IMR-90 (cell line): ENCODE results near the gene XIAP. TPM values are rescaled to one million over a fixed set of nuclear protein-coding genes. Genes with fewer than 3 reads are reported as not detected.

ENCODE experiments used
- ATAC-seq: fragments of 200-7000 bp; cut with Tn5 transposase; 2 replicates; pipeline ENCODE4 v1.9.1; 2020; ENCODE audit warnings: low read depth, mild to moderate bottlenecking, moderate library complexity
- BruUV-seq: library from RNA; stranded (reverse); fragments of 400-500 nt; replicated peaks from 2 replicates; lab custom pipeline; 2021; lab: Mats Ljungman, UMichigan
- CTCF ChIA-PET: fragments of 300-600 bp; formaldehyde crosslinking; extraction: SDS; loops from one replicate; lab custom pipeline; 2021; ENCODE audit warnings: antibody characterized with exemption; lab: Yijun Ruan, JAX
- POLR2A ChIA-PET: fragments of 300-600 bp; sonication (Branson Sonifier 250); formaldehyde crosslinking; loops from one replicate; lab custom pipeline; 2022; ENCODE audit warnings: antibody characterized with exemption; ENCODE audit not compliant: unreplicated experiment; lab: Charles Lee
- DNase-seq: peaks from one replicate; pipeline ENCODE4 v3.0.0; 2013
- H2AFZ ChIP-seq: replicated peaks from 2 replicates; pipeline ENCODE3; 2013; ENCODE audit warnings: low read length, mild to moderate bottlenecking; ENCODE audit not compliant: poor library complexity
- H2AK5ac ChIP-seq: 2 replicates; pipeline ENCODE4 v1.6.1; 2013; ENCODE audit warnings: low read depth, low read length, inconsistent platforms
- H2AK9ac ChIP-seq: replicated peaks from 2 replicates; pipeline ENCODE3; 2013; ENCODE audit warnings: mild to moderate bottlenecking, low read depth, low read length, moderate library complexity; ENCODE audit not compliant: poor library complexity
- H2BK120ac ChIP-seq: 2 replicates; pipeline ENCODE4 v1.6.1; 2013; ENCODE audit warnings: low read depth, low read length, inconsistent platforms
- H2BK15ac ChIP-seq: 3 replicates; pipeline ENCODE4 v1.6.1; 2013; ENCODE audit warnings: low read depth, low read length, inconsistent platforms
- H2BK20ac ChIP-seq: 2 replicates; pipeline ENCODE4 v1.6.1; 2013; ENCODE audit warnings: low read depth, mild to moderate bottlenecking, inconsistent platforms, low read length, moderate library complexity
- H2BK5ac ChIP-seq: 2 replicates; pipeline ENCODE4 v1.6.1; 2013; ENCODE audit warnings: mild to moderate bottlenecking, low read depth, low read length, inconsistent platforms; ENCODE audit not compliant: poor library complexity, severe bottlenecking
- H3K14ac ChIP-seq: replicated peaks from 2 replicates; pipeline ENCODE4 v1.6.1; 2013; ENCODE audit warnings: low read depth, low read length, inconsistent platforms
- H3K18ac ChIP-seq: 2 replicates; pipeline ENCODE4 v1.6.1; 2013; ENCODE audit warnings: low read depth, low read length, control low read depth
- H3K23ac ChIP-seq: 2 replicates; pipeline ENCODE4 v1.6.1; 2013; ENCODE audit warnings: low read depth, low read length, inconsistent platforms
- H3K27ac ChIP-seq: 2 replicates; pipeline ENCODE4 v1.5.1; 2013; ENCODE audit warnings: mild to moderate bottlenecking, control low read depth, low read length; ENCODE audit not compliant: insufficient read depth
- H3K27me3 ChIP-seq: 2 replicates; pipeline ENCODE4 v1.6.1; 2013; ENCODE audit warnings: low read length; ENCODE audit not compliant: control insufficient read depth, insufficient read depth
- H3K36me3 ChIP-seq: 2 replicates; pipeline ENCODE4 v1.6.1; 2013; ENCODE audit warnings: low read length, mixed read lengths; ENCODE audit not compliant: control insufficient read depth, insufficient read depth
- H3K4ac ChIP-seq: 2 replicates; pipeline ENCODE4 v1.6.1; 2013; ENCODE audit warnings: low read depth, low read length, inconsistent platforms
- H3K4me1 ChIP-seq: 2 replicates; pipeline ENCODE4 v1.6.1; 2013; ENCODE audit warnings: low read length, mixed read lengths; ENCODE audit not compliant: control insufficient read depth, insufficient read depth
- H3K4me2 ChIP-seq: 2 replicates; pipeline ENCODE4 v1.6.1; 2013; ENCODE audit warnings: low read depth, mild to moderate bottlenecking, control low read depth, low read length, moderate library complexity
- H3K4me3 ChIP-seq: 2 replicates; pipeline ENCODE4 v1.5.1; 2013; ENCODE audit warnings: low read depth, mild to moderate bottlenecking, control low read depth, low read length, moderate library complexity; ENCODE audit not compliant: insufficient read depth
- H3K56ac ChIP-seq: 2 replicates; pipeline ENCODE4 v1.6.1; 2013; ENCODE audit warnings: low read length, inconsistent platforms; ENCODE audit not compliant: insufficient read depth; ENCODE audit errors: extremely low read depth
- H3K79me1 ChIP-seq, 2 experiments: 2 replicates each; pipeline ENCODE4 v1.6.1; 2013; ENCODE audit warnings: low read length in 2 of 2, inconsistent platforms in 1 of 2, low read depth in 1 of 2
- H3K9ac ChIP-seq: 2 replicates; pipeline ENCODE4 v1.6.1; 2013; ENCODE audit warnings: low read depth, low read length, control low read depth
- H3K9me1 ChIP-seq: 2 replicates; pipeline ENCODE4 v1.6.1; 2013; ENCODE audit warnings: low read length, inconsistent platforms; ENCODE audit not compliant: insufficient read depth
- H3K9me3 ChIP-seq: 2 replicates; pipeline ENCODE4 v1.6.1; 2013; ENCODE audit warnings: low read length; ENCODE audit not compliant: control insufficient read depth, insufficient read depth
- H4K20me1 ChIP-seq: 2 replicates; pipeline ENCODE4 v1.6.1; 2013; ENCODE audit warnings: low read length, inconsistent platforms; ENCODE audit not compliant: insufficient read depth
- H4K5ac ChIP-seq: 2 replicates; pipeline ENCODE4 v1.6.1; 2013; ENCODE audit warnings: mild to moderate bottlenecking, low read depth, low read length, control low read depth
- H4K8ac ChIP-seq, 2 experiments: 2 replicates each; pipeline ENCODE4 v1.6.1; 2013; ENCODE audit warnings: low read depth in 2 of 2, low read length in 2 of 2, control low read depth in 1 of 2, inconsistent platforms in 1 of 2
- H4K91ac ChIP-seq: 2 replicates; pipeline ENCODE4 v1.6.1; 2013; ENCODE audit warnings: low read depth, low read length, inconsistent platforms; ENCODE audit not compliant: insufficient read depth
- BHLHE40 ChIP-seq: fragments of 150-350 bp; IDR thresholded peaks from 2 replicates; pipeline ENCODE4 v1.6.1; 2016; ENCODE audit warnings: mild to moderate bottlenecking, low read depth, low read length
- CEBPB ChIP-seq: IDR thresholded peaks from 2 replicates; pipeline ENCODE4 v1.6.1; 2012; ENCODE audit warnings: low read depth, low read length, improper control_type of control experiment
- CHD1 ChIP-seq: IDR thresholded peaks from 2 replicates; pipeline ENCODE4 v1.6.1; 2012; ENCODE audit warnings: low read depth, low read length, improper control_type of control experiment
- FOS ChIP-seq: fragments of 150-350 bp; IDR thresholded peaks from 2 replicates; pipeline ENCODE4 v1.6.1; 2016; ENCODE audit warnings: low read depth, low read length
- MAZ ChIP-seq: IDR thresholded peaks from 2 replicates; pipeline ENCODE4 v1.6.1; 2012; ENCODE audit warnings: low read depth, mild to moderate bottlenecking, low read length, improper control_type of control experiment, moderate library complexity, borderline replicate concordance
- MXI1 ChIP-seq: IDR thresholded peaks from 2 replicates; pipeline ENCODE4 v1.6.1; 2012; ENCODE audit warnings: low read depth, mild to moderate bottlenecking, low read length, moderate library complexity, borderline replicate concordance
- NFE2L2 ChIP-seq: fragments of 150-350 bp; IDR thresholded peaks from 2 replicates; pipeline ENCODE4 v1.6.1; 2016; ENCODE audit warnings: low read depth, mild to moderate bottlenecking, low read length
- POLR2A ChIP-seq: IDR thresholded peaks from 2 replicates; pipeline ENCODE4 v1.6.1; 2012; ENCODE audit warnings: mild to moderate bottlenecking, low read depth, low read length
- RCOR1 ChIP-seq: IDR thresholded peaks from 2 replicates; pipeline ENCODE4 v1.6.1; 2012; ENCODE audit warnings: mild to moderate bottlenecking, low read length, improper control_type of control experiment; ENCODE audit not compliant: insufficient replicate concordance
- RFX5 ChIP-seq: IDR thresholded peaks from 2 replicates; pipeline ENCODE4 v1.8.0; 2012; ENCODE audit warnings: low read depth, mild to moderate bottlenecking, low read length, moderate library complexity
- SMC3 ChIP-seq: fragments of 150-350 bp; IDR thresholded peaks from 2 replicates; pipeline ENCODE4 v1.6.1; 2016; ENCODE audit warnings: low read depth, mild to moderate bottlenecking, antibody characterized with exemption, low read length, moderate library complexity
- WGBS, 2 experiments: methylation state at CpG; one replicate each; pipeline versions ENCODE4 v1.1.5 to v1.1.7; 2013; ENCODE audit warnings: missing lambda C conversion rate in 2 of 2; ENCODE audit not compliant: insufficient read length in 1 of 2; ENCODE audit errors: extremely low coverage in 2 of 2; 5-methylcytosine and 5-hydroxymethylcytosine counted together
- dilution Hi-C: fragments of 300-500 bp; cut with HindIII; formaldehyde crosslinking; loops from one replicate; pipeline ENCODE4 v1.14.3; 2018; ENCODE audit warnings: low sequenced_read_pairs; ENCODE audit not compliant: unreplicated experiment
- in situ Hi-C: fragments of 300-500 bp; cut with MboI; formaldehyde crosslinking; loops from 3 replicates; pipeline ENCODE4 v1.14.3; 2019; ENCODE audit warnings: low sequenced_read_pairs, inconsistent platforms, mixed read lengths
- intact Hi-C: fragments of 100-400 bp; cut with micrococcal nuclease; formaldehyde crosslinking; loops from 2 replicates; pipeline ENCODE4 v1.10.0; 2022
- polyA plus RNA-seq, 3 experiments: library from polyadenylated mRNA; depleted of rRNA; stranded (reverse); fragments of >200 nt; gene quantifications; 2 replicates each; pipeline ENCODE4 v1.2.3, GENCODE V29; 2012; ENCODE audit warnings: low replicate concordance in 1 of 3
- total RNA-seq: library from RNA; depleted of rRNA; stranded (reverse); fragments of >200 nt; gene quantifications from 2 replicates; pipeline ENCODE4 v1.2.3, GENCODE V29; 2012
- TF ChIP-seq, protein P1 (sequence below): fragments of 150-350 bp; IDR thresholded peaks from 2 replicates; pipeline ENCODE4 v1.6.1; 2017; ENCODE audit warnings: mild to moderate bottlenecking, antibody characterized with exemption, low read length, low read depth

The XIAP gene
- total and polyA plus RNA-seq, 2 of the 4 experiments (the other 2 are of a cell fraction): 8.1 to 17.4 TPM

DNA sequence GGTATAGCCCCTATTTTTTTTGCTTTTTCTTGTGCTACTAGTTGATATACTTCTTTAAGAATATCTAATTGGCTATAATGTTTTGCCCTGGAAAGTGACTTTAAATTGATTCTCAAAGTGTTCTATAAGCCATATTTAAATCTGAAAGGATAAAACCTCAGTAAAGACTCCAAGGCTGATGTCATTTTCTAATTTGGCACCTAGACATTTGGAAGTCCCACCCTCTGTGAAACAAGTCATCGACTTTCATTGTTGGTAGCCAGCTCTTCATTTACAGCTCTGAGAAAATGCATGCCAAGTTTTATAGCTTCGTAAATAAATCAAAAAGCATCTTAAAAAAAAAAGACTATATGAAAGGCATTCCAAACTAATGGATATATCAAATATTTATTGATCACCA lies 83.6 kb downstream of the XIAP start:
- Histone ChIP-seq H3K56ac (no peak overlapping the region), H3K4me2 (no peak overlapping the region), H4K5ac (no peak overlapping the region), H2BK20ac (no peak overlapping the region), H3K4ac (no peak overlapping the region), H4K91ac (no peak overlapping the region), H3K4me1 (no peaks in the 10 kb centered on the region), H2BK15ac (no peak overlapping the region), H2AFZ (no peak overlapping the region), H4K8ac (no peak overlapping the region), H2BK5ac (no peak overlapping the region), H3K9me3 (no peaks in the 10 kb centered on the region), H3K18ac (no peak overlapping the region), H3K27ac (no peak overlapping the region), H3K36me3 (no peaks in the 10 kb centered on the region), H3K4me3 (no peak overlapping the region), H3K9ac (no peak overlapping the region), H3K27me3 (no peaks in the 10 kb centered on the region), H2BK120ac (no peak overlapping the region), H3K79me1 (no peaks in the 10 kb centered on the region), H3K9me1 (no peaks in the 10 kb centered on the region), H4K20me1 (no peaks in the 10 kb centered on the region), H3K14ac (no peak overlapping the region), H2AK5ac (no peak overlapping the region), H2AK9ac (no peak overlapping the region), H3K23ac (no peak overlapping the region)
- no TSS peak for BruUV-seq
- TF ChIP-seq NFE2L2 (no peak), SMC3 (no peak), BHLHE40 (no peak), RCOR1 (no peak), RFX5 (no peak), CEBPB (no peak), FOS (no peak), CHD1 (no peak), POLR2A (no peak), MXI1 (no peak), MAZ (no peak)
- TF ChIP-seq, protein P1, sequence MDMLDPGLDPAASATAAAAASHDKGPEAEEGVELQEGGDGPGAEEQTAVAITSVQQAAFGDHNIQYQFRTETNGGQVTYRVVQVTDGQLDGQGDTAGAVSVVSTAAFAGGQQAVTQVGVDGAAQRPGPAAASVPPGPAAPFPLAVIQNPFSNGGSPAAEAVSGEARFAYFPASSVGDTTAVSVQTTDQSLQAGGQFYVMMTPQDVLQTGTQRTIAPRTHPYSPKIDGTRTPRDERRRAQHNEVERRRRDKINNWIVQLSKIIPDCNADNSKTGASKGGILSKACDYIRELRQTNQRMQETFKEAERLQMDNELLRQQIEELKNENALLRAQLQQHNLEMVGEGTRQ: no peak
- no CpG with 5 or more reads among the region's 2 CpGs for WGBS, 2 experiments
- DNase-seq: no peak
- in situ Hi-C loops (no loop called here), intact Hi-C loops (no loop called here), dilution Hi-C loops (no loop called here)
- no peak for ATAC-seq
- ChIA-PET POLR2A (no interaction called here), CTCF (no interaction called here)
